OCI-LY1 (cell line): Measurements from ENCODE around the gene CREB3L4.

ENCODE experiments used
- H2AFZ ChIP-seq: fragments of 200-600 bp; sonication (generic), shearing (Covaris generic); 2 replicates; pipeline ENCODE4 v1.6.0; 2014; ENCODE audit warnings: antibody characterized with exemption, mild to moderate bottlenecking, low read length
- H3F3A ChIP-seq: fragments of 200-600 bp; sonication (generic), shearing (Covaris generic); 2 replicates; pipeline ENCODE4 v1.6.0; 2014; ENCODE audit warnings: mild to moderate bottlenecking, antibody characterized with exemption, low read length, moderate library complexity; ENCODE audit not compliant: insufficient read depth
- H3K27ac ChIP-seq: fragments of 200-600 bp; sonication (generic); 2 replicates; pipeline ENCODE4 v1.5.1; 2014; ENCODE audit warnings: low read length, mixed run types, mild to moderate bottlenecking, low read depth; ENCODE audit not compliant: poor library complexity, severe bottlenecking
- H3K27me3 ChIP-seq: fragments of 200-600 bp; sonication (generic); 2 replicates; pipeline ENCODE4 v1.6.0; 2014; ENCODE audit warnings: antibody characterized with exemption, mild to moderate bottlenecking, low read length, moderate library complexity; ENCODE audit not compliant: insufficient read depth
- H3K36me3 ChIP-seq: fragments of 200-600 bp; sonication (generic); 2 replicates; pipeline ENCODE4 v1.6.1; 2014; ENCODE audit warnings: mild to moderate bottlenecking, antibody characterized with exemption, low read length, moderate library complexity, mixed read lengths; ENCODE audit not compliant: insufficient read depth
- H3K4me1 ChIP-seq: fragments of 200-600 bp; sonication (generic); 2 replicates; pipeline ENCODE4 v1.5.1; 2014; ENCODE audit warnings: mild to moderate bottlenecking, low read length, moderate library complexity; ENCODE audit not compliant: insufficient read depth, severe bottlenecking
- H3K4me2 ChIP-seq: fragments of 200-600 bp; sonication (generic), shearing (Covaris generic); 2 replicates; pipeline ENCODE4 v1.6.1; 2014; ENCODE audit warnings: low read length
- H3K4me3 ChIP-seq: fragments of 200-600 bp; sonication (generic); 2 replicates; pipeline ENCODE4 v1.5.1; 2014; ENCODE audit warnings: low read length, low read depth, mild to moderate bottlenecking, mixed read lengths; ENCODE audit not compliant: poor library complexity, severe bottlenecking
- H3K79me2 ChIP-seq: fragments of 200-600 bp; shearing (Covaris generic); 2 replicates; pipeline ENCODE4 v1.6.1; 2016; ENCODE audit warnings: mixed run types, low read length, mixed read lengths; ENCODE audit not compliant: insufficient read depth
- H3K9ac ChIP-seq: fragments of 200-600 bp; sonication (generic), shearing (Covaris generic); 2 replicates; pipeline ENCODE4 v1.6.1; 2014; ENCODE audit warnings: mild to moderate bottlenecking, low read length, mixed read lengths
- H3K9me2 ChIP-seq: fragments of 200-600 bp; sonication (generic), shearing (Covaris generic); 2 replicates; pipeline ENCODE4 v1.6.1; 2014; ENCODE audit warnings: low read depth, mild to moderate bottlenecking, low read length, mixed read lengths
- H3K9me3 ChIP-seq: fragments of 200-600 bp; shearing (Covaris generic); 2 replicates; pipeline ENCODE4 v1.6.1; 2014; ENCODE audit warnings: low read length, mixed read lengths
- H4K20me1 ChIP-seq: fragments of 200-600 bp; sonication (generic), shearing (Covaris generic); 2 replicates; pipeline ENCODE4 v1.6.0; 2016; ENCODE audit warnings: mild to moderate bottlenecking, low read length; ENCODE audit not compliant: insufficient read depth
- EZH2 ChIP-seq: fragments of 200-600 bp; sonication (generic), shearing (Covaris generic); IDR thresholded peaks from 2 replicates; pipeline ENCODE4 v1.8.0; 2017; ENCODE audit warnings: borderline replicate concordance, mixed run types, mild to moderate bottlenecking, antibody characterized with exemption, low read length, moderate library complexity, mixed read lengths
- TF ChIP-seq, protein P1 (sequence below): fragments of 200-600 bp; sonication (generic), shearing (Covaris generic); IDR thresholded peaks from 2 replicates; pipeline ENCODE4 v1.5.1; 2017; ENCODE audit warnings: mild to moderate bottlenecking, antibody characterized with exemption, low read length, moderate library complexity, mixed read lengths

CREB3L4 gene

DNA sequence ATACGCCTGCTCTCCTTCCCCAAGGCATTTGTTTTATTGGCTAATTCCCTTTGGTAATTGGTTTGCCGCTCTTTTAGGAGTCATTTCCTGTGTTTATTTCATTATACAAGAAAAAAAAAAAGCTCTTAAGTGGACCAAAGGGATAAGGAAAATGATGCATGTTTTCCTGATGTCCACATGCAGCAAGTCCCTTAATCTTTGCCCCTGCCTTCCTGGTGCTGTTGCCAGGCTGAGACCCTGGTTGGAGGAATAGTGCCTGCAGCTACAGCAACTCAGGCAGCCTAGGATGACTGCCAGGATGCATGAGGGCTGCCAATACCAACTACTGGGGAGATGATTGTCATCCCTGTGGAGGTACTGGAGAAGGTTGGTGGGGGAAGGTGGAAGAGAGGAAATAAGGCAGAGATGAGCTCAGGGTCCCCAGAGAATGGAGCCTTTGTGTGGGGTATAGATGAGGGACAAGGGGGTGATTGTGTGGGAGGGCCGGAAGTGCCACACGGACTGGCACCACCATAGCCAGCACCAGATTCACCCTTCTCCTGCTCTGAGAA lies 38.8 kb upstream of the CREB3L4 start:
- Histone ChIP-seq H3K9me2 (no peaks in the 10 kb centered on the region), H3K9me3 (no peaks in the 10 kb centered on the region), H3K4me3 (no peak overlapping the region), H3K36me3 (peaks cover 40% of the 10 kb centered on the region), H3K4me2 (no peak overlapping the region), H3K79me2 (no peaks in the 10 kb centered on the region), H3K27me3 (no peaks in the 10 kb centered on the region), H3K27ac (peak overlapping the region; percentile 64), H3F3A (no peaks in the 10 kb centered on the region), H3K9ac (no peak overlapping the region), H2AFZ (no peak overlapping the region), H4K20me1 (no peaks in the 10 kb centered on the region), H3K4me1 (peaks cover 6% of the 10 kb centered on the region)
- TF ChIP-seq EZH2 = no peak
- TF ChIP-seq, protein P1, sequence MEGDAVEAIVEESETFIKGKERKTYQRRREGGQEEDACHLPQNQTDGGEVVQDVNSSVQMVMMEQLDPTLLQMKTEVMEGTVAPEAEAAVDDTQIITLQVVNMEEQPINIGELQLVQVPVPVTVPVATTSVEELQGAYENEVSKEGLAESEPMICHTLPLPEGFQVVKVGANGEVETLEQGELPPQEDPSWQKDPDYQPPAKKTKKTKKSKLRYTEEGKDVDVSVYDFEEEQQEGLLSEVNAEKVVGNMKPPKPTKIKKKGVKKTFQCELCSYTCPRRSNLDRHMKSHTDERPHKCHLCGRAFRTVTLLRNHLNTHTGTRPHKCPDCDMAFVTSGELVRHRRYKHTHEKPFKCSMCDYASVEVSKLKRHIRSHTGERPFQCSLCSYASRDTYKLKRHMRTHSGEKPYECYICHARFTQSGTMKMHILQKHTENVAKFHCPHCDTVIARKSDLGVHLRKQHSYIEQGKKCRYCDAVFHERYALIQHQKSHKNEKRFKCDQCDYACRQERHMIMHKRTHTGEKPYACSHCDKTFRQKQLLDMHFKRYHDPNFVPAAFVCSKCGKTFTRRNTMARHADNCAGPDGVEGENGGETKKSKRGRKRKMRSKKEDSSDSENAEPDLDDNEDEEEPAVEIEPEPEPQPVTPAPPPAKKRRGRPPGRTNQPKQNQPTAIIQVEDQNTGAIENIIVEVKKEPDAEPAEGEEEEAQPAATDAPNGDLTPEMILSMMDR = no peak

DNA sequence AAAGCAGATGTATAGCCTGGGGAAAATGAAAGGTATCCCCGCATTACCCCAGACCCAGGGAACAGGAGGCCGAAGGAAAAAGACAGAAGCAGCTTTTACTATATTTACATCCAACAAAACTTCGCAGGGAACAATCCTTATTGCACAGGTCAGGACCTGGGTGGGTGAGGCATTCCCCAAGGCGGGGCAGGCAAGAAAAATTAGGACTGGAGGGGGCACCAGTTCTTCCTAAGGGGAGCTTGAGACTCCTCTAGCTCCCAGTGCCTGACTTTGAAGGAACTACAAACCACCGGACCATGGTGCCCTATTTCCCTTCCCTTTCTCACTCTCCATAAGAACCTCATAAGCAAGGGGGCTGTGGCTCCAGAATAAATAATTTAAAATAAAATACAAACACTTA lies 38.3 kb upstream of the CREB3L4 start:
- Histone ChIP-seq H3K36me3 (peaks cover 46% of the 10 kb centered on the region), H3K9ac (no peak overlapping the region), H4K20me1 (no peaks in the 10 kb centered on the region), H3K27me3 (no peaks in the 10 kb centered on the region), H3K4me1 (peaks cover 3% of the 10 kb centered on the region), H3K4me2 (no peak overlapping the region), H3K9me2 (no peaks in the 10 kb centered on the region), H3F3A (no peaks in the 10 kb centered on the region), H3K27ac (no peak overlapping the region), H2AFZ (no peak overlapping the region), H3K4me3 (no peak overlapping the region), H3K9me3 (no peaks in the 10 kb centered on the region), H3K79me2 (no peaks in the 10 kb centered on the region)
- no peak for TF ChIP-seq EZH2
- TF ChIP-seq, protein P1 = no peak

DNA sequence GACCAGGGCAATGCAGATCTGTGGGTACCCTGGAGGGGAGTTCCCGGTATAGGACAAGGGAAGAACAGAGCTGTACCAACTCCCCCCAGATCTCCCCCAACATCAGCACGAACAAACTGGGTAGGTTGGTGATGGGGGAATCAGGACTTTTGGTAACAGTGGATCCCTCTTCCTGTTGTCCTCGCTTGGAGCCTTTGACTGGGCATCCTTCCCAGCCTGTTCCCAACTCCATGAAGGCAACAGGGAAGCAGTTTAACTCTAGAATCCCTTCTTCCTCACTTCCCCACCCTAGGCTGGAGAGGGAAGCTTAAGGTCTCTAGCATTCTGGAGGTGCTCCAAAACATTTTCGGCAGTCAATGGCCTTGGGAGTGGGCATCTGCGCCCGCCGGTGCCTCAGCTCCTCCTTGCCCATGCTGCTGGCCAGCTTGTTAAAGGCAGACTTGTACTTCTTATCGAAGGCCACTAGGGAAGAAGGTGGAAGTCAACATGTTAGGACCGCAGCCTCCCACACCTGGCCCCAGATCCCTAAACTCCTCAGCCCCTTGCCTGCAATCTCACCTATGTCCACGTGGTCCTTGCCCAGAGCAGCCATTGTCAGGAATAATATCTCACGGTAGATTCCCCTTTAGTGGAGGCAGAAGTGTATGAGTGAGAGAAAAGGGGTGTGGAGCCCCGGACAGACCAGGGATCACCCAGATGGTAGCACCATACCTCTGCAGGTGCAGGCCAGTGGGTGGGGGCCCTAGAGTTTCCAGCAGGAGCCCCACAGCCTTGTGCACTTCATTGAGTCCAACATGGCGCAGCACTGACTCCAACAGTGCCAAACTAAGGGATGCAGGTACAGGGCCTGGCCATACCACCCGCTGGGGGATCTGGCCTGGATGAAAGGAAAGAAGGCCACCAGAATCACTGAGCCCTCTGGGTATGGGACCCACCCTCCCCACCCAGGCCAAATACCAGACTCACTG lies 37.4 kb upstream of the CREB3L4 start:
- Histone ChIP-seq H3K4me1 (peaks cover 3% of the 10 kb centered on the region), H3K79me2 (no peaks in the 10 kb centered on the region), H3K27me3 (no peaks in the 10 kb centered on the region), H3F3A (no peaks in the 10 kb centered on the region), H3K9me2 (no peaks in the 10 kb centered on the region), H2AFZ (no peak overlapping the region), H3K9me3 (no peaks in the 10 kb centered on the region), H3K36me3 (peaks cover 54% of the 10 kb centered on the region), H3K9ac (no peak overlapping the region), H3K4me3 (no peak overlapping the region), H4K20me1 (no peaks in the 10 kb centered on the region), H3K4me2 (no peak overlapping the region), H3K27ac (no peak overlapping the region)
- TF ChIP-seq, protein P1 = no peak
- TF ChIP-seq EZH2 = no peak
